SH-SY5Y (cell line): ENCODE measurements around the gene CBFA2T3.

Source experiments
- GATA2 ChIP-seq: IDR thresholded peaks from 2 replicates; pipeline ENCODE4 v1.6.1; 2011; ENCODE audit warnings: mild to moderate bottlenecking, low read depth, low read length
- GATA3 ChIP-seq: IDR thresholded peaks from 2 replicates; pipeline ENCODE4 v1.6.1; 2011; ENCODE audit warnings: low read depth, mild to moderate bottlenecking, low read length, moderate library complexity

DNA sequence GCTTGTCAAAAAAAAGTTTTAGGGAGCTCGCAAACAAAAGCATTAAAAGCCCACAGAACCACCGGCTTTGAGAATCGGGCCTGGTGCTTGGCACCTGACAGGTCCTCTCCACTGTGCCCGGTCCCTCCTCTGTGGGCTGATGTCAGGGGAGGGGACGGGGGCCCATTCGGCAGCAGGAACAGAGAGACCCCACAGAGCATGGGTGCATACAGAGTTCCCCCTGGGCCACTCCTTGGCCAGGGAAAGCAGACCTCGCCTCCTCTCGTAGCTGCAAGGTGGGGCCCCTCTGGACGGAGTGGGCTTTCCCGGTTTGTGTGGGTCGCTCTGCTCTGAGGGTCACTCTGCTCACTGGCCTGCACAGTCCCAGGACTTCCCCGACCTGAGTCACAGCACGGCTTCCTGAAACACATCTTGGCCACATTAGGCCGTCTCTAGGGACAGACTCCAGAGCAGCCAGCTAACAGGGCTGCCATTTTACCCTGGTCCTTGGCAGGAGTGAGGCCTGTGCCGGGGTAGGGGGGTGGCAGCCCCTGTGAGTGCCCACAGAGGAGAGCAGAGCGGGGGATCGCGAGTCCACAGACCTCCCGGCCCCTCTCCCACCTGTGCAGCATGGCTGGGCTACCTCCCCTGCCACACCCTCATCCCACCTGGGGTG is 11.1 kb downstream of the CBFA2T3 start:
- no peak for TF ChIP-seq GATA2
- no peak for TF ChIP-seq GATA3
